ENCODE data around the gene FXYD6.

DNA sequence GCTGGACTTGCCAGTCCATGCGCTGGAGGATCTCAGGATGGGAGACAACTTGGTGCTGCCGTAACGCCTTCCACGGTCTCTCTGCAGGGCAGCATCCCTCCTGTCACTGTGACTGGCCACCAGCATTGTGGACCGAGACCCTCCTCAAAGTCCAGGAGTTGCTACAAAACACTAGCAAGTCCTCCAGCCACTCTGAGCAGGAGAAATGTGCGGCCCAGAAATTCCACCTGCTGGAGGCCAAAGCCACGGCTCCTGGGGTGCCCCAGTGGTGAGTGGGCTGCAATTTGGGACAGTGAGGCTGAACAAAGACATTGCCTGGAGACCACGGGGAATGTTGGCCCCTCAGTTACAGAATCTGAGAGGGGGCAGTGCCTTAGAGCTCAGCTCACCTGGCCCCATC lies 72.6 kb downstream of the FXYD6 start:
- TF ChIP-seq POLR2AphosphoS5 (IDR thresholded peaks at IDR 0.05; ENCODE audit: borderline replicate concordance, low read depth, low read length) (no peak), EZH2 (IDR thresholded peaks at IDR 0.05) (no peak)
